ENCODE measurements around the gene GPR137B.

GPR137B gene

DNA sequence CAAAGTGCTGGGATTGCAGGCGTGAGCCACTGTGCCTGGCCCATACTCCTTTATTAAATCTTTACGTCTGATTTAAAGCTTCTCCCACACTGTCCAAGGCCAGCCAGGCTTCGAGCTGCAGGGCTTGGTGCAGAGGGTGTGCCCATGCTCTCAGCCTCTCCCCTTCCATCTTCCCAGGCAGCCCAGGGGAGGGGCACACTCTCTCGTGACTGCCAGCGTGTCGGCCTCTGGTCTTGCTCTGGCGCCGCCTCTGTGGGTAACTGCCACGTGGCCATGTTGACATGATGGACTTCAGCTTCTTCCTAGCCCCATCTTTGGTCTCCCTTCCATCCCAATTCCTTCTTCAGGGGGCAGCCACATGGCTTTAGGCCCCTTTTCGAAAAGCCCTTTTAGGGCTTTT lies 4.7 kb downstream of the GPR137B start:
- Histone ChIP-seq H3K4me1 (ENCODE audit: insufficient read depth, insufficient read length) (peaks cover 15% of the 10 kb centered on the region), H3K9ac (ENCODE audit: insufficient read length, low read depth) (no peak overlapping the region), H3K4me3 (ENCODE audit: insufficient read length, low read depth) (no peak overlapping the region), H3K9me3 (ENCODE audit: insufficient read depth, low read length) (no peaks in the 10 kb centered on the region), H3K36me3 (ENCODE audit: insufficient read depth, insufficient read length, low read length) (no peaks in the 10 kb centered on the region), H3K27me3 (ENCODE audit: insufficient read depth, insufficient read length) (peaks cover 28% of the 10 kb centered on the region)
- TF ChIP-seq ZNF274 (IDR thresholded peaks at IDR 0.05; ENCODE audit: low read depth, low read length): no peak
- TF ChIP-seq SUZ12 (IDR thresholded peaks at IDR 0.05; ENCODE audit: extremely low read depth, insufficient read depth, insufficient read length): no peak
- no peak for TF ChIP-seq YY1 (IDR thresholded peaks at IDR 0.05; ENCODE audit: insufficient read depth, insufficient read length)
- DNase-seq (ENCODE audit: low read depth, low spot score): no peak

DNA sequence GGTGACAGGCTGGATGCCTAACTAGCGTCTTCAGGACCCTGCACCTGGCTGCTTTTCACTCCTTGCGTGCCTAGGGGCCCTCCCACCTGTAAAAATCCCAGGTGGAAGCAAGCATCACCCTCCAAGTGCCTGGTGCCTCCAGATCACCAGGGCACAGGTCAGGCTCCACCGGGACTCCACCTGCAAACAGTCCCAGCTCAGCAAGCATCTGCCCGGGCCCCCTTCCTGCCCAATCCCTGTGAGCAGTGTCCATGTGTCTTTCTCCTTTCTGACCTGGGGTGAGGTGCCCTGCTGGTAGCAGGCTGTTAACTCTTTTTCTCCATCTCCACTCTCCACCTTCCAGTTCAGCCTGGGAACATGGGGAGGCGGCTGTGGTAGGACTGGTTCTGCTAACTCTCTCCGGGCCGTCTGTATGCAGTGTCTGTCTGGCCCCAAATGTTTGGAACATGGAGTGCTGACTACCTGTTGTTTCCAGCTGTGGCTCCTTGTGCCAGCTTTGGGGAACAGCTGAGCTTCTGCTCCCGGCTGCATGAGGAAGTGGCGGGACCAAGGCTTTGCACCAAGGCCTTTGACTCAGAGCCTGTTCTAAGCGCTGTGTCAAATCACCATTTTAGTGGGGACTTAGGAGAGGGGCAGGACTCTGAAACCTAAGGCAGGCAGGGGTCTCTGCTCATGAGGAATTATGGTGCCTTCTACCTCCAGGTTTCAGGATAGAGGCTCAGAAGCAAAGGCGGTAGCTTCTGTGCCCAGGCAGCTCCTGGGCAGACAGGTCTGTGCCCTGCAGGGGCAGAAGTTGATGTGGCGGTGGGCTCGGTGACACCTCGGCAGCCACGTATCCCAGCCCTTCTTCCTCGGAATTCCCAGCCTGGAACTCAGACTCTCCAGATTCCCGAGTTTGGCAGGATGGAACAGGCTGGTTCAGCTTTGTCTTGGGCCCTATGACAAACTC lies 5.5 kb downstream of the GPR137B start:
- TF ChIP-seq SUZ12 (IDR thresholded peaks at IDR 0.05; ENCODE audit: extremely low read depth, insufficient read depth, insufficient read length): no peak
- TF ChIP-seq ZNF274 (IDR thresholded peaks at IDR 0.05; ENCODE audit: low read depth, low read length): no peak
- no peak for TF ChIP-seq YY1 (IDR thresholded peaks at IDR 0.05; ENCODE audit: insufficient read depth, insufficient read length)
- no peak overlapping the region for H3K4me3 ChIP-seq (ENCODE audit: insufficient read length, low read depth)
- H3K36me3 ChIP-seq (ENCODE audit: insufficient read depth, insufficient read length, low read length): no peaks in the 10 kb centered on the region
- H3K27me3 ChIP-seq (ENCODE audit: insufficient read depth, insufficient read length): peaks cover 24% of the 10 kb centered on the region
- no peak for DNase-seq (ENCODE audit: low read depth, low spot score)
- H3K9me3 ChIP-seq (ENCODE audit: insufficient read depth, low read length): no peaks in the 10 kb centered on the region
- peaks cover 15% of the 10 kb centered on the region for H3K4me1 ChIP-seq (ENCODE audit: insufficient read depth, insufficient read length)
- H3K9ac ChIP-seq (ENCODE audit: insufficient read length, low read depth): no peak overlapping the region

DNA sequence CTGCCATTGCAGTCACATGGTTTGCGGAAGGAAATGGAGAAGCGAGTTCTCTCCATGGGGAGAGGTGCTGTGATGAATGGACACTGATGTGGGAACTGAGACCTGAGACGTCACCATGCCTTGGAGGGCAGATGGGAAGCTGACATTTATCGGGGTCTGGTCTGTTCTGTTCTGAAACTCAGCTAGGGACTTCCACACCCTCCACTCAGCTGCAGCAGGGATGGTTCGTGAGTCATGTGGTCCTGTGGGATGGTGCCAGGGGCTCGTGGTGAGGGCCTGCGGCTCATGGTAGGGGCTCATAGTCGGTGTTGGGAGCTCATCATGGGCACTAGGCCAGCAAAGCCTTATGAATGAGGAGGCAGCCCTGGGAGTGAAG lies 6.1 kb downstream of the GPR137B start:
- Histone ChIP-seq H3K9ac (ENCODE audit: insufficient read length, low read depth) (no peak overlapping the region), H3K36me3 (ENCODE audit: insufficient read depth, insufficient read length, low read length) (no peaks in the 10 kb centered on the region), H3K4me3 (ENCODE audit: insufficient read length, low read depth) (no peak overlapping the region), H3K4me1 (ENCODE audit: insufficient read depth, insufficient read length) (peaks cover 15% of the 10 kb centered on the region), H3K9me3 (ENCODE audit: insufficient read depth, low read length) (no peaks in the 10 kb centered on the region), H3K27me3 (ENCODE audit: insufficient read depth, insufficient read length) (peaks cover 18% of the 10 kb centered on the region)
- no peak for TF ChIP-seq ZNF274 (IDR thresholded peaks at IDR 0.05; ENCODE audit: low read depth, low read length)
- TF ChIP-seq YY1 (IDR thresholded peaks at IDR 0.05; ENCODE audit: insufficient read depth, insufficient read length): no peak
- no peak for TF ChIP-seq SUZ12 (IDR thresholded peaks at IDR 0.05; ENCODE audit: extremely low read depth, insufficient read depth, insufficient read length)
- no peak for DNase-seq (ENCODE audit: low read depth, low spot score)

DNA sequence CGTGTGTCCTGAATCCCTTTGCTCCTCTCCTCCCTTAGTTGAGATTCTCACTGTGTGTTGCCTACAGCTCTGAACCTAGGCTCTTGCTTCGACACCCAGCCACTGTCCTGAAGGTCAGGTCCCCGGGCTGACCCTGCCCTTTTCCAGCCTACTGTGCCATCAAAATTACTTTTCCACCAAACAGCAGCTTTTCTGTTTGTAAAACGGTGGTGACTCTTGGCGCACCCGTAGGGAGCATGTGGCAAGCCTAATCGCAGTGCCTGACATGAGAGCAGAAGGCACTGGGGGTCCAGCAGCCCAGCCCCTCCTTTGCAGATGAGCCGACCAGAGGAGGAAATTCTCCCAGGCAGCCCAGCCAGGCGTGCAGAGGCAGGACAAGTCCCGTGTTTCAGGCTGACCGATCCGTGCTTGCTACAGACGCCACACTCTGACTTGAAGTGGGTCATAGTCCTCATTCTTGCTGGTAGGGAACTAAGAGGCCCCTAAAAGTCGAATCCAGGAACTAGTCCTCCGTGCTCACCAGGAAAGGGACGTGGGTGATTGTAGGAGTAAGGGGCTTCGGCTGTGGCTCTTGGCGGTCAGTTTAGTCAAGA lies 6.8 kb downstream of the GPR137B start:
- Histone ChIP-seq H3K27me3 (ENCODE audit: insufficient read depth, insufficient read length) (peaks cover 11% of the 10 kb centered on the region), H3K4me1 (ENCODE audit: insufficient read depth, insufficient read length) (peaks cover 15% of the 10 kb centered on the region), H3K36me3 (ENCODE audit: insufficient read depth, insufficient read length, low read length) (no peaks in the 10 kb centered on the region), H3K9me3 (ENCODE audit: insufficient read depth, low read length) (no peaks in the 10 kb centered on the region), H3K4me3 (ENCODE audit: insufficient read length, low read depth) (no peak overlapping the region), H3K9ac (ENCODE audit: insufficient read length, low read depth) (no peak overlapping the region)
- DNase-seq (ENCODE audit: low read depth, low spot score): no peak
- TF ChIP-seq YY1 (IDR thresholded peaks at IDR 0.05; ENCODE audit: insufficient read depth, insufficient read length) (no peak), SUZ12 (IDR thresholded peaks at IDR 0.05; ENCODE audit: extremely low read depth, insufficient read depth, insufficient read length) (no peak), ZNF274 (IDR thresholded peaks at IDR 0.05; ENCODE audit: low read depth, low read length) (no peak)

DNA sequence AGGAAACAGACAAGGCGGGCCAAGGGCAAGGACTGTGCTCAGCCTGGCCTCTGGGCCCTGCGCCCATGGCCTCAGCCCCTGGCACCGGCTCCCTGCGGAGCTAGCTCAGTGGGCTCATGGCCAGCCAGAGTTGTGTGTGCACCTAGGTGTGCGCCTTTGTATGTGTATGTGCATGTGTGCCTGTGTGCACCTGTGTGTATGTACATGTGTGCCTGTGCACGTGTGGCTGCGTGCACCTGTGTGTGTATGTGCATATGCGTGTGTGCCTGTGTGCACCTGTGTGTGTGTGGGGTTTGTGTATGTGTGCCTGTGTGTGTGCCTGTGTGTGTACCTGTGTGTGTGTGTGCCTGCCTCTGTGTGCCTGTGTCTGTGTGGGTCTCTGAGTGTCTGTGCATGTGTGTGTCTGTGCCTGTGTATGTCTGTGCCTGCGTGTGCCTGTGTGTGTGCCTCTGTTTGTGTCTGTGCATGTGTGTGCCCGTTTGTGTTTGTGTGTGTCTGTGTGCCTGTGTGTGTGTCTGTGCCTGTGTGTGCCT lies 7.4 kb downstream of the GPR137B start:
- TF ChIP-seq SUZ12 (IDR thresholded peaks at IDR 0.05; ENCODE audit: extremely low read depth, insufficient read depth, insufficient read length) (no peak), ZNF274 (IDR thresholded peaks at IDR 0.05; ENCODE audit: low read depth, low read length) (no peak), YY1 (IDR thresholded peaks at IDR 0.05; ENCODE audit: insufficient read depth, insufficient read length) (no peak)
- no peak overlapping the region for H3K9ac ChIP-seq (ENCODE audit: insufficient read length, low read depth)
- H3K27me3 ChIP-seq (ENCODE audit: insufficient read depth, insufficient read length): peaks cover 5% of the 10 kb centered on the region
- no peaks in the 10 kb centered on the region for H3K36me3 ChIP-seq (ENCODE audit: insufficient read depth, insufficient read length, low read length)
- no peak overlapping the region for H3K4me3 ChIP-seq (ENCODE audit: insufficient read length, low read depth)
- H3K4me1 ChIP-seq (ENCODE audit: insufficient read depth, insufficient read length): peaks cover 11% of the 10 kb centered on the region
- no peak for DNase-seq (ENCODE audit: low read depth, low spot score)
- no peaks in the 10 kb centered on the region for H3K9me3 ChIP-seq (ENCODE audit: insufficient read depth, low read length)

DNA sequence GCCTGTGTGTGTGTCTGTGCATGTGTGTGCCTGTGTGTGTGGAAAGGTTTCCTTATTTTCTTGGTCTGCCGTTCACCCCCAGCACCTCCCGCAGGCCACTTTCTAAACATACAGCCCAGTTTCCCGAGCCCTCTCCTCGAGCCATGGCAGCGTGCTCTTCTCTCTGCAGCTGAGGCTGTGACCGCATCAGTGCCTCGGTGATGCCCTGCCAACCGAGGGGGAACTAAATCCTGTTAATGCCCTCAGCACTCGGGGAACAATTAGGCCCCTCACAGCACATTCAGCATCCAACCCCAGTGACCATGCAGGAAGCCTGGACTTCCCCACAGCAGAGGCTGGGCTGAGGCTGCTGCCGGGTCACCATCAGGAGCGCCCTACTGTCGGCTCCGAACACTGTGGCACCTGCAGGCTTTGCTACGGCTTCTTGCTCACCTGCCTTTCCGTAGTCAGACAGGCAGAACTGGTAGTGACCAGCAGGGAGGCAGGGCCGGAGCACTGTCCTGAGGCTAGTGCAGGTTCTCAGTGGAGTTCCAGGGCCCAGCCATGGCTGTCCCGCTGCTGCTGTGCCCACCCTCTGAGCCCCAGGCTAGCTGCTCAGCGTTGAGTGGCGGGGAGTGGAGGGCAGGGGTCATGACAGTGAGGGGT lies 8.1 kb downstream of the GPR137B start:
- H3K4me3 ChIP-seq (ENCODE audit: insufficient read length, low read depth): no peak overlapping the region
- no peak overlapping the region for H3K9ac ChIP-seq (ENCODE audit: insufficient read length, low read depth)
- H3K9me3 ChIP-seq (ENCODE audit: insufficient read depth, low read length): no peaks in the 10 kb centered on the region
- DNase-seq (ENCODE audit: low read depth, low spot score): no peak
- no peak for TF ChIP-seq YY1 (IDR thresholded peaks at IDR 0.05; ENCODE audit: insufficient read depth, insufficient read length)
- TF ChIP-seq SUZ12 (IDR thresholded peaks at IDR 0.05; ENCODE audit: extremely low read depth, insufficient read depth, insufficient read length): no peak
- TF ChIP-seq ZNF274 (IDR thresholded peaks at IDR 0.05; ENCODE audit: low read depth, low read length): no peak
- no peaks in the 10 kb centered on the region for H3K27me3 ChIP-seq (ENCODE audit: insufficient read depth, insufficient read length)
- no peaks in the 10 kb centered on the region for H3K36me3 ChIP-seq (ENCODE audit: insufficient read depth, insufficient read length, low read length)
- H3K4me1 ChIP-seq (ENCODE audit: insufficient read depth, insufficient read length): peaks cover 8% of the 10 kb centered on the region
